GM18868 (cell line): Measurements from ENCODE around the gene IRF2.

Experiments
- ATAC-seq: cut with Tn5 transposase; IDR thresholded peaks from one replicate; pipeline ENCODE4 v1.9.1; 2021; ENCODE audit warnings: mild to moderate bottlenecking, moderate library complexity; ENCODE audit not compliant: unreplicated experiment

IRF2 gene

DNA sequence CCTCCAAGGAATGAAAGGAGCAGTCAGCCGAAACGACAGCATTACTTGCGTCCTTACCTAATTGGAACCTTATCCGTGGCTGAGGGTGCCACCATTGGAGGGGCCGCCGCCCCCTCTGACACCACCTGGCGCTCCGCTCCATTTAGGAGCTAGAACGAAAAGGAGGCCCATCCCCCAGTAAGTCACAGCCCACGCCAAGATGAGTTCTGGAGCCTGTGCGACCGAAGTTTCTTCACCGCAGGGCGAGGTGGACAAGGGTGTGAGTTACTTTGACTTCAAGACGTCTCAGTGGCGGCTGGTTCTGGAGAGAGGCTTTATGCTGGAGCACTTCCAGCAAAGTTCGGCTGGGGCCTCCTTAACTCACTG lies 729 bp upstream of the IRF2 start:
- ATAC-seq = peak; percentile 23

DNA sequence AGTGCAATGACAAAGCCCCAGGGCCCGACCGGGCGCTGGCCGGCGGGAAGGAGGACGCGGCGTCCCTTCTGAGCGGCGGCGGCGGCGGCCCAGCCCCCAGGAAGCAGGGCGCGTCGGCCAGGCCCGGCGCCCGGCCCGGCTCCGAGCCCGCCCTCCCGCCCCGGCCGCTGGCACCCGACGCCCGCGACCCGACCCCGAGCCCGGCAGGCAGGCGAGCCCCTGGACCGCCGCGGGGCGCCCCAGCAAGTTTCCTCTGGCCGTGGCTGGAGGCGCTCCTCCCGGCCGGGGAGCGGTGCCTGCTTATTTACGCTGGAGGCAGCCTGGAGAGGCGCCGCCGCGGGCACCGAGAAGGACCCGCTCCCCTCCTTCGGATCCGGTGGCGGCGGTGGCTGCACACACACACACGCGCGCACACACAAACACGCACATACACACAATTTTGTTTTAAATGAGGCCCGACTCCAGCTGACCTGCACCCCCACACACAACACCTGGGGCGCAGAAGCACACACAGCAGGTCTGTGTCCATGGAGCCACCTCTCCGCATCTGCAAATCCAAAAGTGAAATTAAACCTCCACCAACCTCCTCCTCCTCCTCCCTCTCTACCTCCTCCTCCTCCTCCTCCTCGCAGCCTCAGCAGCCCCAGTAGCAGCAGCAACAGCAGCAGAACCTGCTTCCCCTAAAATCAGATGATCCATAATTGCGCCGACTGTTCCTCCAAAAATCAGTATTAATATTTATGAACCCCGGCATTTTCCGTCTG lies 669 bp downstream of the IRF2 start:
- ATAC-seq = no peak

DNA sequence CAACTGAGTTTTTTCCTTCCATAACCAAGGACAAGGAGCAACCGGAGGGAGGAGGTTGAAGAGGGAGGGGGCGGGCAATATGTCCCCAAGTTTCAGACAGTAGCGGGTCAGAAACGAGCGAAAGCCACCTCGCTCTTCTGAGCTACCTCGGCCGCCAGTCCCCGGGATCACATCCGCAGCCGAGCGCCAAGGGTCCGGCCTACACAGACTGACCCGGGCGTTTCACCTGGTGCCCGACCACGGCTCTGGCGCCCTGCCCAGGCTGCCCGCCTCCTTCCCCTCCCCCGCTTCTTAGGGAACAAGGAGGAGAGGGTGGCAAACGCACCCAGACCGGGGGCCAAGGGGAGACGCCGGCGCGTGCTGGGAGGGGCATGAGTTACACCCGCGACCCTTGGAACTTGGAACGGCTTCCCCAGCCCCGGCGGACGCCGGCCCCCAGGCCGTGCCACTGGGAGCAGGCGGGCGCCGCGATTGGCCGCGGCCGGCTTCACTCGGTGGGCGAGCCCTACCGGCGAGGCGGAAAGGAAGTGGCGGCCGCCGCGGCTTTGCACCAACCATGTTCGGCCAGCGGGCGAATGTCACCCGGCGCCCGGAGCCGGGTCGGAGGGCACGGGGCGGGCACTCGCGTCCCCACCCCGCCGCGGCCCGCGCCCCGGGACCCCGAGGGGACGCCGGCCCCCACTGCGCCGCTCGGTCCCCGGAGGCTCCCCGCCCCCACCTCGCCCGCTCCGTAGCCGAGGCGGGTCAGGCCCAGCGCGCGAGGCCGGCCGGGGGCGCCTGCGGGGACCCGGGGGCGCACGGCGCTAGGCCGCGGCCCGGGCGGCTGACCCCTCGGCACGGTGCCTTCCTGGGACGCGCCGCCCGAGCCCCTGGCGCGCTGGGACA lies 1.5 kb downstream of the IRF2 start:
- peak; percentile 28 for ATAC-seq

DNA sequence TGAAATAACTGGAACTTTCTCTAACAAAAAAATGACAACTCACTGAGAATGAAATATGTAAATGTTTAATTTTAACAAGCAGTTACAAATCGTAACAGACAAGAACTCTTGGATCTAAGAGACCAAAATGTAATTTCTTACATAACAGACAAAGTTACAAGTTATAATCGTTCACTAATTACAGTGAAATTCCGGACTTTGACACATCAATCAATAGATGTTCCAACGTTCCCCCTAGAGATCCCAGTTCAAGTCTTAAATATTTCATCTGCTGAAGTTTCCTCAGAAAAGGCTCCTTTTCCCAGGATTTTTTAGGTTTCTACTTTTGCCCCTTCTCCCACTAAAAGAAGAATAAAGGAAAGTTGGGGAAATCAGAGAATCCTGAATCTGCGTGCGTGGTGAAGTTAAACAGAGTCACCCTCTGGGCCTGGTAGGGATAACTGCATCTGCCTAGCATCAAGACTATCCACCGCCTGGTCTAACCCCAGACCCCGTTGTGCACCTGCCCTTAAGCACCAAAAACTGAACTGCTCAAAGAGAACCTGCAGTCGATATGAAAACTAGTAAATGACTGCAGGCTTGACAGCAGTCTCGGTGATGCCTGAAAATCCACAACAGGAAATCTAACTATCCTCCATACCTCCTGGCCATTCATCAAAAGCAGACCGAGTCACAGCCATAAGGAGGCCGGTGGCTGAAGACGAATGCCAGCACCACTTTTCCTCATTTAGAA lies 2.3 kb downstream of the IRF2 start:
- no peak for ATAC-seq

DNA sequence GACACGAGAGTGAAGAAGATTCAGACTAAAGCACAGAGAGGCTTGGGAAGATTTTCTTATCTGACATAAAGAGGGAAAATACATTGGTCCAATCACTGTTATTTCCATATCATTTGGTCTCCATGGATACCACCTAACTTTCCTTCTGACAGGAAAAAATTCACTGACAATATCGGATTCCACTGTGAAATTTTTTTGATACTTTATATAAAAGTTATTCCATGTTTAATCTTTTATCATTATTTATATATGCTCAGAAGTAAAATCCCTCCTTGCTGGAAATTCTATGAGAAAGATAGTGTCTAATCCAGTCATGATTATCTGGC lies 3.6 kb downstream of the IRF2 start:
- ATAC-seq = no peak

DNA sequence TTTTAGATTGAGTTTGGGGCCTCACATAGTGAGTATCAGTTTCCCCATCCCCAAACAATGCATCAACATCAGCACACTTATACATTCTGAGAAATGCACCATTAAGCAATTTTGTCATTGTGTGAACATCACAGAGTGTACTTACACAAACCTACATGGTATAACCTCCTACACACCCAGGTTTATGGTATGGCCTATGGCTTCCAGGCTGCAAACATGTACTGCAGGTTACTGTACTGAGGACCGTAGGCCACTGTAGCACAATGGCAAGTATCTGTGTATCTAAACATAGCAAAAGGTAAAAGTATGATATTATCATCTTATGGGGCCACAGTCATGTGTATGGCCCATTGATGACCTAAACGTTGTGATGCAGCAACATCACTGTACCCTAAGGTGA lies 7.7 kb downstream of the IRF2 start:
- ATAC-seq = no peak

DNA sequence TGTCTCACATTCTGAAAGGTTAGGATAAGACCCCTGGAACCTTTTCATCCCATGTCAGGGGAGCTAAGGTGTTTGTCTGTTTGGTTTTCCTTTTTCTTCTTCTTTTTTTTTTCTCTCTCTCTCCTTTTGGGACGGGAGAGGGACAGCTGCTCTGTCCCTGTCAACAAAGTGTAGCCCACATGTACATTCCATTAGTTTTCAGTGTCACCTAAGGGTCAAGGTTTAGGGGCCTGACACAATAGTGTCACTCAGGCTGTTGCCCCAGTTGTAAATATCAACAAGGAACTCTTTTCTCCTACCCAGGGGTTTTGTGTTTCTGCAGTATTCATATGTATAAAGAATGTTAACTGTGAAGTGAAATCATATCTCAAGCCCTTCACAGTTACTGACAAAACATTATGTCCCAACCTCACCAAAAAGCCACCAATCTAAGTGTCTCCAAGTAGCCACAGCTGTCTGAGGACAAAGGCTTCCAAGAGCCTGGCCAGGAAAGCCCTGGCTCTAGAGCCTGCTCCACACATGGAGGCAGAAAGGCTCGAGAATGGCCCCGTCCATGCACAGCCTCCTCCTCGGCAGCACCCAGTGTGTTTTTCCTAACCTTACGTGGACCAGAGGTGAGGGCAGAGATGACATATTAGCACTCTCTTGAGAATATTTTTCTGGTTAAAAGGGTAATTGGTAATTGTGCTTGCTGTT lies 9.4 kb downstream of the IRF2 start:
- no peak for ATAC-seq

DNA sequence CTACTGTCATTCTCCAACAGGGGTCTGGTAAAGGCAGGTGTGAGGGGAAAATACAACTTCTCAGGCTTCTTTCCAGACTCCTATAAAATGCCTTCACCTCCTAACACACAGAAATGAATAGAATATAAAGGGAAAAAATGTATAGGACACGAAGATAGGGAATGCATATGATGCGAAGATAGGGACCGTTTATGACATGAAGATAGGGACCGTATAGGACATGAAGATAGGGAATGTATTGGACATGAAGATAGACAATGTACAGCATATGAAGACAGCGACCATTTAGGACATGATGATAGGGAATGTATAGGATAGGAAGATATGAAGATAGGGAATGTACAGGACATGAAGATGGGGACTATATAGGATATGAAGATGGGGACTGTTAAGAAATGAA lies 10.5 kb downstream of the IRF2 start:
- no peak for ATAC-seq

DNA sequence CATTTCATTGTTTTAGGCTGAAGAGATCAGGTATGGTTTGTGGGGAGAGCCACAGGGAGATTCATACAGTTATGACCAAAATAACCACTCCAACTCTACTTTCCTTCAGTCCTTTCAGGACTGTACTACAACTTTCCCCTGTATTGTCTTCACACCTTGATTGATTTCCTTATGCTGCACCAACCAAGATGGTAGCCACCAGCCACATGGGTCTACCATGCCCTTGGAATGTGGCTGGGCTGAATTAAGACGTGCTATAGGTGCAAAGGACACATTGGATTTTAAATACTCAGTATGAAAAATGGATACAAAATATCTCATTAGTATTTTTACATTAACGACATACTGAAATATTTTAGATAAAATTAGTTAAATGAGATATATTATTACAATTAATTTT lies 11.2 kb downstream of the IRF2 start:
- no peak for ATAC-seq

DNA sequence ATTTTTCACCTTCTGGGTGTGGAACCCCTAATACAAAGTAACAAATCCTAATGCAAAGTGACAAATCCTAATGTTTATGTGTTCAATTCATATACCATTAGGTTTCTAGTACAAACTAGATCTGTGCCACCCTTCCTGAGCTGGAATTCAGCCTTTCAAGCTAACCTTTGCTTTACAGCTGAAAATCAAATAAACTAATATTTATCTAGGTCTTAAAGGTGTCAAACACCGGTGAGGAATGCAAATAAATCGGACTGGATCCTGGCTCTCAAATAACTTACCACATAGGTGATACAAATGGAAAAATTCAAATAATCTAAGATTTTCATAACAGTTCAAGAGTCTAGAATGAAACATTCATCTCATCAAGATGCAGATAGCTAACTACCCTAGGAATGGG lies 11.6 kb downstream of the IRF2 start:
- no peak for ATAC-seq

DNA sequence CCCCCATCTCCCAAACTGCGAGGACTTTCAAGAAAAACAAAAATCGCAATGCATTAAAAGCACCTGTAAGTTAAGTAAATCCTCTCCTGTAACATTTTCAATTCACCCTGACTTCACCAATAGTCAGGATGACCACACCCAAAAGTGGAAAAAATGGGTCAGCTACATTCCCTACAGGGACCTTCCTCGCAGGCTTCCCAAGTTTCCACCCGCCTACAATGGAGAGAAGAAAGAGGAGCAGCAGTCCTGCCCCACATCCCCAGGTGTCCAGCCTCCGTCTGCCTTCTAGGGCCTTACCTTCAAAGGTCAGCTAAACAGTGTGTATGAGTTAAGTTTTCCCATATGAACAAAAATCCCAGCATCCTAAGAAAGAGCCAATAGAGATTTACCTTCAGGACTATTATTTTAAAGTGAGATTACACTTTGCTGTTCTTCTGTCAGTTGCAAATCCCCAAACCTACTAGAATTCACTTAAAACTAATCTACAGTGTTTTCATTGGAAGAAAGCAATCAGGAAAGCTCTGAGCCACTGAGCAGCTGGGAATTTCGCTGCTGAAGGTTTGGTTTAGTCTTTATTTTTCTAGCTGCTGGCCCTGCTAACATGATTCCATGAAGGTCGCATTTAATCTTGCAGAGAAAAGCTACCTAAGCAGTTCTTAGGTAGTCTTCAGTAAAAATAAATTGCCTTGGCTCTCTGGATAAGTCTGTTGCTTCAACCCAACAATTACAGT lies 12.5 kb downstream of the IRF2 start:
- no peak for ATAC-seq

DNA sequence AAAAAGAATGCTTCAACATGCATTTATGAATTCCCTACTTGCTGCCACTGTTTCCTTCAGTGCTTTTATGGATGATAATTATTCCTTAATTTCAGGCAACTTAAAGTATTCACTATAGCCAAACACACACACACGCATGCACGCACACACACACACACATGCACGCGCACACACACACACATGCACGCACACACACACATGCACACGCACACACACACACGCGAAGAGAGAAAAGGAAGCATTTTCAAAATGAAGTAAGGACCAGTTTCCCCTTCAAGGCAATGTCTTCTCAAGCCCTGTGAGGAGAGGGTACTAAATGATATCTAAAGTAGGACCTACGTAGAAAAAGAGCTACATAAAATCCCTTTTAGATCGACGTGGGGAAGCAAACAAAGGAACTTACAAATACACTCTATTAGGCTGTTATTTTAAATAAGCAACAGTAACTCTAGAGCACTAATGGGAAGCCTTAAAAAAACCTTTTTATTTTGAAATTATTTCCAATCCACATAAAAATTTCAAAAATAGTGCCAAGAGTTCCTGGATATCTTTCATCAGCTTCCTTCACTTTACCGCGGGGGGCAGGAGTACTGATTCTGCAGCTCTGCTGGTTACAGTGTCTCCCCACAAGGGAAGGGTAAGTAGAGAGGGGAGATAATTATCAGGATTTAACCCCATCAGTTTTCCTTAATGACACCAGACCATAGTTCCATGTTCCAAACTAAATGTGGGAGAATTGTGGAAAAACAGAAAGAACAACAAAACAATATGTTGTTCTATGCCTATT lies 13.7 kb downstream of the IRF2 start:
- ATAC-seq = no peak

DNA sequence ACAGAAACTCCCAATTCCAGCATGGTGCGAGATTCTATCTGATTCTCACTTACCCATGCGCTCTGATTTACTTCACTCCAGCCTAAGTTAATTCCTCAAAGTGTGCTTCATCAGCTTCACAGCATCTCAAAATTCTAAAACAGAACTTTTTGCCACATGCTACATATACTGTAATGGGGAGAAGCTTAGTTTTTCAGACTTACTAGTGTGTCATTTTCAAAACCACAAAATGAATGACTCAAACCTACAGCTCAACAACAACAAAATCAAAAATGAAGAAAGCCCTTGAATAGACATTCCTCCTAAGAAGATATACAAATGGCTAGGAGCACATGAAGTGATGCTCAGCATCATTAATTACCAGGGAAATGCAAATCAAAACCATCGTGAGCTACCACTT lies 14.9 kb downstream of the IRF2 start:
- no peak for ATAC-seq

DNA sequence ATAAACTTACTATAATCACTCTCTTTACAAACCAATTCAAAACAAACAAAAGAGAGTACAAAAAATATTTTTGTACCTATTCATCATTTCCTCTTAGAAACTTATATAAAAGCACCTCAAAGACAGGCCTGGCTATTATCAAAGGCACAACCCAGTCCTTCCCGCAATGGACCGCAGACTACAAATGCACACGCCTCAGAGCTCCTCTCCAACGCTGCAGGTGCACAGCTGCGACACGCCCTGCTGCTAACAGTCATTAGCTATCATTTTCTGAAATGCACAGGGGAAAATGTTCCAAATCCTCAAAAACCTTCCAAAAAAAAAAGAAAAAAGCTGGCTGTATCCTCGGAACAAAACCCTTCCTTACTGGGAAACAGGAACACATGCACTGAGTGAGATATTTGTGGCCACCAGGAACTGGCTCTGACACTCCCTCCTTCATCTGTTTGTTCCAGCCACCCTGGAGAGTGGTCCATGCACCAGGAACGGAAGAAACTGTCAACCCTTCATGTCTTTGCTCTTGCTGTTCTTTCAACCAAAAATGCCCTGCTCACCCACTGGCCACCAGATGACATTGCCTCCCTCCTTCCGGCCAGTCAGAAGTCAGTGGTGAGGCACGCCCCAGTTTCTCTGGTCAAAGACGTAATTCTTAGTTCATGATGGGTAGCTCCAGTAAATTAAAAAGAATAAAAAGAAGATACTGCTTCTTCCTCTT lies 16.7 kb downstream of the IRF2 start:
- ATAC-seq = peak; percentile 45

DNA sequence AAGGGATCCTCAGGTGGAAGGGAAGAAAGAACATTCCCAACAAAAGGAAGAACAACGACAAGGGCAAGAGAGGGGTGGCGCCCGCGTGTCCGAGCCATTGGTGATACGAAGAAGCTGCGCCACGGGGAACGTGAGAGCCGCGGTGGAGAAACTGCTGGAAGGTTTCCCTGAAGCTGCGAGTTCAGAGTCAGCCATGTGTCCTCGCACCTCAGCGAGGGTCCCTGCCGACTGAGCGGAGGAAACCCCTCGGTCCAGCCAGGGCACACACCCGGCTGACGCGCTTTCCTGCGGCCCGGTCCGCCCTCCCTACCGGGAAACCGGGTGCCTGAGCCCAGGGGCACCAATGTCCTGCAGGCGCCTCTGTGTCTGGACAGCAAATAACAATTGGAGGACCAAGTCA lies 18.0 kb downstream of the IRF2 start:
- ATAC-seq = no peak

DNA sequence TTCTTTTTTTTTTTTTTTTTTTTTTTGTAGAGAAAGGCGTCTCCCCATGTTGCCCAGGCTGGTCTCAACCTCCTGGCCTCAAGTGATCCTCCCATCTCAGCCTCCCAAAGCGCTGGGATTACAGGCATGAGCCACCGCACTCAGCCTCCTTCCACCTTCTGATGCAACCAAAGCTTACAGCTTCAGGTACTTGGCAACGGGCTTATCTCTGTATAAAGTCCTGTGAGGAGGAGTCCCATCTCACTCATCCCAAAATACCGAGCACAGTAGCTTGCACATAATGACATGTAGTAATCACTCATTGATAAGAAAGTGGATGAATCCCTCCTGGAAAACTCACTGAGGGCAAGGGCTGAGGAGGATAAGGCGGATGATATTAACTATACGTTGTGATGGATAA lies 19.1 kb downstream of the IRF2 start:
- ATAC-seq = no peak

DNA sequence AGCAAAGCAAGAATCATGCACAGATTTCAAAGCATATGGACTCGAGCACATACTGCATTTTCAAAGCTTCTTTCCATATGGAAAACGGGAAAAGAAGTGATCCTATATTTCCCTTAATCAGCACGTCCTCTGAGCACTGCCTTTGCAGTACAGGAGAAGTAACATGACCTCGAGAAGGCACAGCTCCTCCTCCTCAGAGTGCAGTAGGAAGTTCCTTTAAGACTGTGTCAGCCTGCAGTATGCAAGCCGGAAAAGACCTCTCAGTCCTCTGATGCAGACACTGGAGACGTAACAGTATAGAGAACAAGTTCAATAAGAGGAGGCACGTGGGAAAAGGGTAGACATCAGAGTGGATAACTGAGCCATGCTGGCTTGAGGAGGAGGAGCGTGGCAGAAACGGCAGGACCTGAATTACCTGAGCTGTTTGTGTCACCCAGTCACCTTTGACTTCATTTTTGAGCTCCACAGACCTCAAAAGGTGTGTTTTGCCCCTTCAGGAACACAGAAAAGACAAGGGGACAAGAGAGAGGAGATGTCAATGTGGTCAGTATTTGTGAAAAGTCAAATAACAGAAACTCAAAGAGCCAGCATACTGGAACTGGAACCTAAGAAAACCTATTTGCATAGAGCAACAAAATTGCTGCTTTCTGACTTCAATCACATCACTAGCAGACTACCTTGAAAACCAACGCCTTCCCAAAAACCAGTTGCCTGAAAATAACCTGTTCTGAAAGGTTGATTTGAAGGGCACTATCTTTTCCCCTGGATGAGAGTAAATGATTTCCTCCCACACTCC lies 20.8 kb downstream of the IRF2 start:
- ATAC-seq = peak; percentile 70

DNA sequence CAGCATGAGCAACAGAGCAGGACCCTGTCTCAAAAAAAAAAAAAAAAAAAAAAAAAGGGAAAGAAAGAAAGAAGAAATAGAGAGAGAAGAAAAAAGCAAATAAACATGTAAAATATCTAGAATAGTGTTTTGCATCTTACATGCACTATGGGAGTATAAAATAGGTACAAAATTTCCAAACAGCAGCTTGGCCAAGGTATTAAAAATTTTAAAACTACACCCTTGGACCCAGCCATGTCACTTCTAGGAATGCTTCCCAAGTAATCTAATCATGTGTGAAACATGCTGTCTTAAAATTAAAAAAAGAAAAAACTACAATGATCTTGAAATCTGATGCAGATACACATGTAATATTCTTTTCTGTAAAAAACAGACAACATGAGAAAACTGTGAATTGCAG lies 21.6 kb downstream of the IRF2 start:
- ATAC-seq = no peak
